IPS-11a (cell line): Measurements from ENCODE around the gene TLK2.
"Not testable (repeated sequence)": the region's sequence is repeated elsewhere in the genome, so short reads cannot be mapped to it uniquely, and the experiment has no call there.

ENCODE experiments used
- H3K4me3 ChIP-seq: one replicate; pipeline ENCODE4 v1.5.1; 2013; ENCODE audit warnings: low read depth, low read length, control low read depth

TLK2 gene

GRCh38 chr17:62482553-62482952 lies 3.9 kb downstream of the TLK2 start:
- H3K4me3 ChIP-seq, result not testable (repeated sequence)

GRCh38 chr17:62490990-62491389 lies 12.4 kb downstream of the TLK2 start:
- not testable (repeated sequence) for H3K4me3 ChIP-seq

GRCh38 chr17:62493049-62493655 lies 14.5 kb downstream of the TLK2 start:
- not testable (repeated sequence) for H3K4me3 ChIP-seq

GRCh38 chr17:62494073-62494472 lies 15.4 kb downstream of the TLK2 start:
- H3K4me3 ChIP-seq, result not testable (repeated sequence)

GRCh38 chr17:62496344-62496743 lies 17.7 kb downstream of the TLK2 start:
- not testable (repeated sequence) for H3K4me3 ChIP-seq

GRCh38 chr17:62498796-62499195 lies 20.2 kb downstream of the TLK2 start:
- H3K4me3 ChIP-seq, result not testable (repeated sequence)

- not testable (repeated sequence) for H3K4me3 ChIP-seq
These were observed 21.8 kb downstream of the TLK2 start for GRCh38 chr17:62500463-62500862.

GRCh38 chr17:62504857-62505256 lies 26.2 kb downstream of the TLK2 start:
- not testable (repeated sequence) for H3K4me3 ChIP-seq

- H3K4me3 ChIP-seq, result not testable (repeated sequence)
These were observed 28.7 kb downstream of the TLK2 start for GRCh38 chr17:62507191-62507836.

GRCh38 chr17:62510247-62510819 lies 31.7 kb downstream of the TLK2 start:
- H3K4me3 ChIP-seq, result not testable (repeated sequence)

- H3K4me3 ChIP-seq, result not testable (repeated sequence)
These were observed 32.4 kb downstream of the TLK2 start for GRCh38 chr17:62511014-62511413.

GRCh38 chr17:62516376-62516775 lies 37.8 kb downstream of the TLK2 start:
- not testable (repeated sequence) for H3K4me3 ChIP-seq

GRCh38 chr17:62521295-62521694 lies 42.7 kb downstream of the TLK2 start:
- H3K4me3 ChIP-seq, result not testable (repeated sequence)

GRCh38 chr17:62524077-62524476 lies 45.5 kb downstream of the TLK2 start:
- H3K4me3 ChIP-seq, result not testable (repeated sequence)

- not testable (repeated sequence) for H3K4me3 ChIP-seq
These were observed 46.7 kb downstream of the TLK2 start for GRCh38 chr17:62525317-62525716.

- H3K4me3 ChIP-seq, result not testable (repeated sequence)
These were observed 52.3 kb downstream of the TLK2 start for GRCh38 chr17:62530936-62531335.

GRCh38 chr17:62536557-62536956 lies 57.9 kb downstream of the TLK2 start:
- not testable (repeated sequence) for H3K4me3 ChIP-seq

GRCh38 chr17:62541073-62541472 lies 62.4 kb downstream of the TLK2 start:
- H3K4me3 ChIP-seq, result not testable (repeated sequence)

- H3K4me3 ChIP-seq, result not testable (repeated sequence)
These were observed 64.7 kb downstream of the TLK2 start for GRCh38 chr17:62543278-62543775.

GRCh38 chr17:62546066-62546465 lies 67.4 kb downstream of the TLK2 start:
- not testable (repeated sequence) for H3K4me3 ChIP-seq

GRCh38 chr17:62552851-62553659 lies 74.4 kb downstream of the TLK2 start:
- H3K4me3 ChIP-seq, result not testable (repeated sequence)
